ENCODE results near the gene HHIP.

DNA sequence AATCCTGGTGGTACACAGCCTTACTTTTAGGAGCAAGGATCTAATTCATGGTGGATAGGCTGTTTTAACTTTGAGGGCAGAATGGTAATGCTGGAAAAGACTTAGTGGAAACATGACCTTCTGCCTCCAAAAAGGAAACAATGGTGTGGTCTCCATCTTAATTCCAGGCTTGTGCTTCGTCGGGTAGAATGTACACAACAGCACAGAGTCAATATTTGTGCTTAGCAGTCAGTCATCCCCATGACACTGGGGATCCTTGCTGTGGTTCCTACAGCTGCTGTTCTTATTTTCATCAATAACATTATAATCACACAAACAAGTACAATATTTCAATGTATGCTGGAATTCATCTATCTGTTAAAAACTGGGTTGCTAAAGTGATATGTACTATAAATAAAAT lies 104.4 kb downstream of the HHIP start:
- TF ChIP-seq, protein P1, sequence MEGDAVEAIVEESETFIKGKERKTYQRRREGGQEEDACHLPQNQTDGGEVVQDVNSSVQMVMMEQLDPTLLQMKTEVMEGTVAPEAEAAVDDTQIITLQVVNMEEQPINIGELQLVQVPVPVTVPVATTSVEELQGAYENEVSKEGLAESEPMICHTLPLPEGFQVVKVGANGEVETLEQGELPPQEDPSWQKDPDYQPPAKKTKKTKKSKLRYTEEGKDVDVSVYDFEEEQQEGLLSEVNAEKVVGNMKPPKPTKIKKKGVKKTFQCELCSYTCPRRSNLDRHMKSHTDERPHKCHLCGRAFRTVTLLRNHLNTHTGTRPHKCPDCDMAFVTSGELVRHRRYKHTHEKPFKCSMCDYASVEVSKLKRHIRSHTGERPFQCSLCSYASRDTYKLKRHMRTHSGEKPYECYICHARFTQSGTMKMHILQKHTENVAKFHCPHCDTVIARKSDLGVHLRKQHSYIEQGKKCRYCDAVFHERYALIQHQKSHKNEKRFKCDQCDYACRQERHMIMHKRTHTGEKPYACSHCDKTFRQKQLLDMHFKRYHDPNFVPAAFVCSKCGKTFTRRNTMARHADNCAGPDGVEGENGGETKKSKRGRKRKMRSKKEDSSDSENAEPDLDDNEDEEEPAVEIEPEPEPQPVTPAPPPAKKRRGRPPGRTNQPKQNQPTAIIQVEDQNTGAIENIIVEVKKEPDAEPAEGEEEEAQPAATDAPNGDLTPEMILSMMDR (IDR thresholded peaks at IDR 0.05 in 2 of 3, conservative IDR thresholded peaks at IDR 0.05 in 1 of 3; ENCODE audit: borderline replicate concordance in 1 of 3, insufficient read depth in 1 of 3, low read depth in 2 of 3, low read length in 2 of 3) = no peak
- no peak for TF ChIP-seq YY1 (IDR thresholded peaks at IDR 0.05; ENCODE audit: extremely low read depth, insufficient replicate concordance, low read depth, low read length)
- no peak for TF ChIP-seq ATF3 (IDR thresholded peaks at IDR 0.05)
- no peak for TF ChIP-seq SP1 (IDR thresholded peaks at IDR 0.05; ENCODE audit: low read depth)
